Hematopoietic multipotent progenitor cell treated with erythropoietin and hydrocortisone succinate and interleukin-3 and kit ligand, for 6 days (in vitro differentiated cells): ENCODE results near the gene RUNX1.
A peak's percentile ranks its signal among the peaks of the same experiment; 100 is the strongest.

Experiments
- DNase-seq: peaks from one replicate; pipeline ENCODE4 v3.0.0-alpha.2; 2015

RUNX1 gene

DNA sequence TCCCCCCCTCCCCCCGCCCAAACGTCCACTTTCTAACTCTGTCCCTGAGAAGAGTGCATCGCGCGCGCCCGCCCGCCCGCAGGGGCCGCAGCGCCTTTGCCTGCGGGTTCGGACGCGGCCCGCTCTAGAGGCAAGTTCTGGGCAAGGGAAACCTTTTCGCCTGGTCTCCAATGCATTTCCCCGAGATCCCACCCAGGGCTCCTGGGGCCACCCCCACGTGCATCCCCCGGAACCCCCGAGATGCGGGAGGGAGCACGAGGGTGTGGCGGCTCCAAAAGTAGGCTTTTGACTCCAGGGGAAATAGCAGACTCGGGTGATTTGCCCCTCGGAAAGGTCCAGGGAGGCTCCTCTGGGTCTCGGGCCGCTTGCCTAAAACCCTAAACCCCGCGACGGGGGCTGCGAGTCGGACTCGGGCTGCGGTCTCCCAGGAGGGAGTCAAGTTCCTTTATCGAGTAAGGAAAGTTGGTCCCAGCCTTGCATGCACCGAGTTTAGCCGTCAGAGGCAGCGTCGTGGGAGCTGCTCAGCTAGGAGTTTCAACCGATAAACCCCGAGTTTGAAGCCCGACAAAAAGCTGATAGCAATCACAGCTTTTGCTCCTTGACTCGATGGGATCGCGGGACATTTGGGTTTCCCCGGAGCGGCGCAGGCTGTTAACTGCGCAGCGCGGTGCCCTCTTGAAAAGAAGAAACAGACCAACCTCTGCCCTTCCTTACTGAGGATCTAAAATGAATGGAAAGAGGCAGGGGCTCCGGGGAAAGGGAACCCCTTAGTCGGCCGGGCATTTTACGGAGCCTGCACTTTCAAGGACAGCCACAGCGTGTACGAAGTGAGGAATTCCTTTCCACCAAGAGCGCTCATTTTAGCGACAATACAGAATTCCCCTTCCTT is 158.1 kb downstream of the RUNX1 start:
- DNase-seq, result peak; percentile 78

DNA sequence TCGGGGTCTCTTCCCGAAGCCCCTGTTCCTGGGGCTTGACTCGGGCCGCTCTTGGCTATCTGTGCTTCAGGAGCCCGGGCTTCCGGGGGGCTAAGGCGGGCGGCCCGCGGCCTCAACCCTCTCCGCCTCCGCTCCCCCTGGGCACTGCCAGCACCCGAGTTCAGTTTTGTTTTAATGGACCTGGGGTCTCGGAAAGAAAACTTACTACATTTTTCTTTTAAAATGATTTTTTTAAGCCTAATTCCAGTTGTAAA is 158.7 kb downstream of the RUNX1 start:
- DNase-seq, result no peak

- peak; percentile 90 for DNase-seq
Measured at GRCh38 chr21:34889676-34890469, 159.2 kb downstream of the RUNX1 start.

GRCh38 chr21:34889320-34889675 is 159.8 kb downstream of the RUNX1 start:
- peak; percentile 66 for DNase-seq

GRCh38 chr21:34888569-34889319 is 160.4 kb downstream of the RUNX1 start:
- DNase-seq, result peak; percentile 97

DNA sequence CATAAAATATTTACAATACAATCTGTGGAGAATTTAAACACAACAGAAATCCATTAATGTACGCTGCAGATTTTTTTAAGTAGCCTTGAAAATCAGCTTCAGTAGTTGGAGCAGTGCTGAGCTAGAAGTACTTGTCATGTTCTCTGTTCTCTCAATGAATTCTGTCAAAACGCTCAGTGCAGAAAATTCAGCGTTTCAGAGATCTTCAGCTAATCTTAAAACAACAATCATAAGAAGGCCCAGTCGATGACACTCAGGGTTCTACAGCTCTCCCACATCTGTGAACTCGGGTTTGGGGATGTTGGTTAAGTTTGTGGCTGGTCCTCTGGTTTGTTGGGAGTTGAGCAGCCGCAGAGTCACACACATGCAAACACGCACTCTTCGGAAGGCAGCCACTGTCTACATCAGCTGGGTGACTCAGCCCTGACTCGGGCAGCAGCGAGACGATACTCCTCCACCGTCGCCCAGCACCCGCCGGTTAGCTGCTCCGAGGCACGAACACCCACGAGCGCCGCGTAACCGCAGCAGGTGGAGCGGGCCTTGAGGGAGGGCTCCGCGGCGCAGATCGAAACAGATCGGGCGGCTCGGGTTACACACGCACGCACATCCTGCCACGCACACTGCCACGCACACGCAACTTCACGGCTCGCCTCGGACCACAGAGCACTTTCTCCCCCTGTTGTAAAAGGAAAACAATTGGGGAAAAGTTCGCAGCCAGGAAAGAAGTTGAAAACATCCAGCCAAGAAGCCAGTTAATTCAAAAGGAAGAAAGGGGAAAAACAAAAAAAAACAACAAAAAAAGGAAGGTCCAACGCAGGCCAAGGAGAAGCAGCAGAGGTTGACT is 161.2 kb downstream of the RUNX1 start:
- DNase-seq, result peak; percentile 77

DNA sequence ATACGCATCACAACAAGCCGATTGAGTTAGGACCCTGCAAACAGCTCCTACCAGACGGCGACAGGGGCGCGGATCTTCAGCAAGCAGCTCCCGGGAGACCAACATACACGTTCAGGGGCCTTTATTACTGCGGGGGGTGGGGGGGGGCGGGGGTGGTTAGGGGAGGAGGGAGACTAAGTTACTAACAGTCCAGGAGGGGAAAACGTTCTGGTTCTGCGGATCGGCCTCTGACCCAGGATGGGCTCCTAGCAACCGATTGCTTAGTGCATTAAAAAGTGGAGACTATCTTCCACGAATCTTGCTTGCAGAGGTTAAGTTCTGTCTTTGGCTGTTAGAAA is 162.0 kb downstream of the RUNX1 start:
- DNase-seq, result peak; percentile 47

- DNase-seq, result peak; percentile 56
Measured at GRCh38 chr21:34886240-34887104, 162.6 kb downstream of the RUNX1 start.

- DNase-seq, result no peak
Measured at GRCh38 chr21:34885626-34886239, 163.4 kb downstream of the RUNX1 start.

GRCh38 chr21:34885125-34885524 is 164.0 kb downstream of the RUNX1 start:
- DNase-seq, result peak; percentile 72

DNA sequence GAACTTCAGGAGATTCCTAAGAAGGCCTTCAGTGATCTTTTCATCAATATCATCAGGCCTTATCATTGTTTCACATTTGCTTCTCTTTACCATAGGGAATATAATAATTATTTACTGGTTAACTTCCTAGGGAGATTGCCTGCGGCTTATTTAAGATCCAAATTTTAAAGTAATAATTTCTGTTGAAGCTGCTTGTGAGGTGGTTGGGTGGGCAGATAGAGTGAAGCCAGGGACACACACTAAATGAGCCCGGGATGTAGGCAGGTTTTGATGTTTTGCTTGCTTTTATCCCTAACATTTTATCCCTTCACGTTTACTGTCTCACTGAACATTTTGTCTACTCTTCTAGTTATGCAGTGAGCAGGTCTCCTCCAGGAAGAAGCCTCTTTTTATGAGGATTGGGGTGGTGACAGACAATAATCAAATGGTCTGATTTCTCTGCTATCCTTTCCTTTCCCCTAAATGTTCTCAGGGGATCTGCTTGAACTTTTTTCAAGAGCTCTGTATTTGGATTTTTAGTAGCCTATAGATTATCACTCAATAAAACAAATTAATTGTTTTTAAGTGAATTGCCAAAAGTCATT is 164.7 kb downstream of the RUNX1 start:
- DNase-seq, result no peak

GRCh38 chr21:34883491-34884271 is 165.4 kb downstream of the RUNX1 start:
- no peak for DNase-seq

GRCh38 chr21:34882719-34883131 is 166.4 kb downstream of the RUNX1 start:
- DNase-seq, result peak; percentile 53

GRCh38 chr21:34881839-34882371 is 167.2 kb downstream of the RUNX1 start:
- DNase-seq, result no peak

- DNase-seq, result no peak
Measured at GRCh38 chr21:34881421-34881820, 167.7 kb downstream of the RUNX1 start.

- no peak for DNase-seq
Measured at GRCh38 chr21:34880401-34880800, 168.7 kb downstream of the RUNX1 start.

DNA sequence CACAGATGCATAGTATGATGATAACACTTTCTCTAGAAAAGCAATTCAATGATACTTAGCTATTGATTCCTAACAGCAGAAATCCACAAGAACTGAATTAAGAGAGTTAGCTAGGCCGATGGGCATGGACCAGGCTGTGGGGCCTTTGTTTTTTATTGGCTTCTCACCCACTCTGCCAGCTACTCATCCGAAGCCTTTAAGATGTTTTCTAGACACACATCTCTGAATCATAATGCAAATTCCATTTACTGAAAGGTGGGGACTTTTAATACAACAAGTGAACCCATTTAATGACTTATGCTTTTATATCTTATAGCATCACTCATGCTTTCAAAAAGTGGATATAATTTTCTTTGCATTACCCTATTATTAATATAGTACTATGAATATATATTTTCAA is 170.2 kb downstream of the RUNX1 start:
- DNase-seq, result no peak

DNA sequence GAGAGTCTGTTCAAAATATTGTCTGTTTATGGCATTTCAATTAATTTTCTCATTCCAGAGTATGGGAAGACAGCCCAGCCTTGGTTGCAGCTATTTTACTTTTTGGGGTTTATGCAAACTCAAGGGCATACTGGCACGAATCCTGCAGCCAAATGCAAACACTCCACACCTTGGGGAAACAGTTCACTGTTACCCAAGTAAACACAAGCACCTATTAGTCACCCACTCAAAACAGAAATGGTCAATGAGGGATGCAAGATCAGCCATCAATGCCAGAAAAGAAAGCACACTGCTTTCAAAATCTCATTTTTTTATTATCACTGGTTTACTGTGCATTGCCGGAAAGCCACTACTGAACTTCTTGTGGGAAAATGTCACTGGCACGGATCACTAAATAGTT is 170.6 kb downstream of the RUNX1 start:
- no peak for DNase-seq

GRCh38 chr21:34877485-34878128 is 171.5 kb downstream of the RUNX1 start:
- no peak for DNase-seq
